B cell (primary cell): Measurements from ENCODE around the gene KLF5.

Experiments
- EZH2 ChIP-seq: IDR thresholded peaks from 2 replicates; pipeline ENCODE4 v1.6.1; 2012; ENCODE audit warnings: borderline replicate concordance, low read depth, mild to moderate bottlenecking, moderate library complexity, low read length; ENCODE audit not compliant: insufficient read depth, poor library complexity, severe bottlenecking
- TF ChIP-seq, protein P1 (sequence below): fragments of 200-600 bp; IDR thresholded peaks from one replicate; pipeline ENCODE4 v1.8.0; 2022; ENCODE audit warnings: antibody characterized with exemption, mild to moderate bottlenecking

DNA sequence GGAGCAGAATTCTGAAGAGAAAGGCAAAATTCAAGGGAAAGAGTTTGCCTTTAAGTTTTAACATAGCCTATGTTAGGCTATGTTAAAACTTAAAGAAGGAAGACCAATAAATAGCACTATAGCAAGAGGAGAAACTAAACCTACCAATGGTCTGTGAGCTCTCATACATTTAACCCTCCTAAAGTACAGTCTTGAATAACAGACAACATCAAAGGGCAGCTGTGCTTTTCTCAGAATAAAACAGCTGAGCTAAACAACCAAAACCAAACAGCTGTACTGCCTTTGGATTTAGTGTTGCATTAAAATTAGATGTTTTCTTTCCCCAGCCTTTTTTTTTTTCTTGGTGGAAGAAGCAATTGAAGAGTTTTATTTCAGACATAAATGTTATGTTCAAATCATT, 34.0 kb downstream of the KLF5 start:
- TF ChIP-seq, protein P1, sequence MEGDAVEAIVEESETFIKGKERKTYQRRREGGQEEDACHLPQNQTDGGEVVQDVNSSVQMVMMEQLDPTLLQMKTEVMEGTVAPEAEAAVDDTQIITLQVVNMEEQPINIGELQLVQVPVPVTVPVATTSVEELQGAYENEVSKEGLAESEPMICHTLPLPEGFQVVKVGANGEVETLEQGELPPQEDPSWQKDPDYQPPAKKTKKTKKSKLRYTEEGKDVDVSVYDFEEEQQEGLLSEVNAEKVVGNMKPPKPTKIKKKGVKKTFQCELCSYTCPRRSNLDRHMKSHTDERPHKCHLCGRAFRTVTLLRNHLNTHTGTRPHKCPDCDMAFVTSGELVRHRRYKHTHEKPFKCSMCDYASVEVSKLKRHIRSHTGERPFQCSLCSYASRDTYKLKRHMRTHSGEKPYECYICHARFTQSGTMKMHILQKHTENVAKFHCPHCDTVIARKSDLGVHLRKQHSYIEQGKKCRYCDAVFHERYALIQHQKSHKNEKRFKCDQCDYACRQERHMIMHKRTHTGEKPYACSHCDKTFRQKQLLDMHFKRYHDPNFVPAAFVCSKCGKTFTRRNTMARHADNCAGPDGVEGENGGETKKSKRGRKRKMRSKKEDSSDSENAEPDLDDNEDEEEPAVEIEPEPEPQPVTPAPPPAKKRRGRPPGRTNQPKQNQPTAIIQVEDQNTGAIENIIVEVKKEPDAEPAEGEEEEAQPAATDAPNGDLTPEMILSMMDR, result no peak
- no peak for TF ChIP-seq EZH2
